H1 (cell line): ENCODE measurements around the gene SQOR. TPM values are rescaled to one million over a fixed set of nuclear protein-coding genes. Genes with fewer than 3 reads are reported as not detected.

Experiments
- CTCF ChIA-PET: fragments of 300-600 bp; sonication (Branson Sonifier 250); formaldehyde crosslinking; loops from one replicate; lab custom pipeline; 2021; ENCODE audit not compliant: partially characterized antibody; lab: Charles Lee
- POLR2A ChIA-PET: fragments of 300-600 bp; sonication (Branson Sonifier 250); formaldehyde crosslinking; loops from one replicate; lab custom pipeline; 2021; ENCODE audit warnings: inconsistent platforms; ENCODE audit not compliant: partially characterized antibody; lab: Charles Lee
- DNase-seq, 2 experiments: peaks; one replicate each; pipeline versions ENCODE4 v3.0.0 to v3.0.0-alpha.2; 2010 to 2022; ENCODE audit warnings: low spot score in 2 of 2, low read depth in 1 of 2, mixed read lengths in 1 of 2
- FAIRE-seq: peaks from 2 replicates; lab custom pipeline; 2011; peaks lifted over from hg19 to GRCh38; lab: Jason Lieb, UNC
- H2AFZ ChIP-seq: 2 replicates; pipeline ENCODE4 v1.8.1; 2012; ENCODE audit warnings: low read length, inconsistent platforms
- H2AK5ac ChIP-seq: 2 replicates; pipeline ENCODE4 v1.6.1; 2013; ENCODE audit warnings: low read depth, low read length
- H2BK120ac ChIP-seq: replicated peaks from 2 replicates; pipeline ENCODE3; 2013; ENCODE audit warnings: low read depth, low read length, inconsistent platforms
- H2BK12ac ChIP-seq: 2 replicates; pipeline ENCODE4 v1.6.1; 2013; ENCODE audit warnings: low read depth, low read length
- H2BK15ac ChIP-seq: 2 replicates; pipeline ENCODE4 v1.6.1; 2013; ENCODE audit warnings: low read length
- H2BK20ac ChIP-seq: 2 replicates; pipeline ENCODE4 v1.6.1; 2013; ENCODE audit warnings: low read length
- H2BK5ac ChIP-seq: 2 replicates; pipeline ENCODE4 v1.6.1; 2013; ENCODE audit warnings: low read depth, low read length
- H3K14ac ChIP-seq: 2 replicates; pipeline ENCODE4 v1.6.1; 2013; ENCODE audit warnings: inconsistent platforms; ENCODE audit not compliant: insufficient read length
- H3K18ac ChIP-seq: 2 replicates; pipeline ENCODE4 v1.6.1; 2013; ENCODE audit warnings: low read length; ENCODE audit errors: extremely low read depth
- H3K23ac ChIP-seq: 2 replicates; pipeline ENCODE4 v1.6.1; 2013; ENCODE audit warnings: inconsistent platforms; ENCODE audit not compliant: insufficient read length
- H3K23me2 ChIP-seq: 2 replicates; pipeline ENCODE4 v1.6.1; 2013; ENCODE audit warnings: low read depth, low read length
- H3K27ac ChIP-seq: 2 replicates; pipeline ENCODE4 v1.6.1; 2011; ENCODE audit warnings: low read depth, low read length, inconsistent platforms
- H3K27me3 ChIP-seq, 4 experiments: replicated peaks in 1 of 4; 1 replicate in 1 of 4; 2 replicates in 3 of 4; pipeline versions ENCODE4 v1.6.1 to v1.8.1; 2011 to 2013; ENCODE audit warnings: low read length in 3 of 4, mild to moderate bottlenecking in 3 of 4, inconsistent platforms in 2 of 4, mixed read lengths in 2 of 4, moderate library complexity in 1 of 4; ENCODE audit not compliant: control insufficient read depth in 3 of 4, insufficient read depth in 3 of 4; ENCODE audit errors: extremely low read depth in 1 of 4
- H3K36me3 ChIP-seq, 4 experiments: 2 replicates each; pipeline versions ENCODE4 v1.6.1 to v1.8.1; 2011 to 2013; ENCODE audit warnings: mild to moderate bottlenecking in 4 of 4, low read length in 3 of 4, moderate library complexity in 2 of 4, control low read depth in 1 of 4, inconsistent platforms in 1 of 4; ENCODE audit not compliant: insufficient read depth in 4 of 4, control insufficient read depth in 2 of 4
- H3K4ac ChIP-seq: replicated peaks from 2 replicates; pipeline ENCODE3; 2013; ENCODE audit warnings: low read length, low read depth, mixed read lengths, inconsistent platforms; ENCODE audit not compliant: insufficient read length
- H3K4me1 ChIP-seq, 4 experiments: replicated peaks in 1 of 4; 1 replicate in 1 of 4; 2 replicates in 3 of 4; pipeline versions ENCODE4 v1.6.1 to v1.8.1; 2011 to 2013; ENCODE audit warnings: low read length in 3 of 4, inconsistent platforms in 2 of 4, mixed read lengths in 1 of 4; ENCODE audit not compliant: insufficient read depth in 4 of 4, control insufficient read depth in 3 of 4
- H3K4me2 ChIP-seq, 2 experiments: 2 replicates each; pipeline versions ENCODE4 v1.6.1 to v1.8.1; 2011 to 2013; ENCODE audit warnings: low read depth in 2 of 2, low read length in 2 of 2, control low read depth in 1 of 2, inconsistent platforms in 1 of 2, mild to moderate bottlenecking in 1 of 2; ENCODE audit not compliant: insufficient read depth in 1 of 2
- H3K4me3 ChIP-seq, 4 experiments: fragments of 200-600, 300-600 bp in 1 of 4; sonication (generic), shearing (Covaris generic), sonication (Bioruptor Twin) in 1 of 4; 2 replicates each; pipeline versions ENCODE4 v1.5.1 to v1.8.1; 2011 to 2016; ENCODE audit warnings: low read length in 4 of 4, low read depth in 3 of 4, control low read depth in 2 of 4, inconsistent platforms in 2 of 4, mild to moderate bottlenecking in 2 of 4, mixed read lengths in 1 of 4, moderate library complexity in 1 of 4; ENCODE audit not compliant: insufficient read depth in 2 of 4; ENCODE audit errors: extremely low read depth in 1 of 4
- H3K56ac ChIP-seq: replicated peaks from 2 replicates; pipeline ENCODE3; 2013; ENCODE audit warnings: low read depth, mild to moderate bottlenecking, mixed read lengths, low read length, inconsistent platforms; ENCODE audit not compliant: insufficient read length
- H3K79me1 ChIP-seq: 2 replicates; pipeline ENCODE4 v1.6.1; 2013; ENCODE audit warnings: low read depth, low read length, control low read depth
- H3K79me2 ChIP-seq, 2 experiments: 2 replicates each; pipeline versions ENCODE4 v1.6.1 to v1.8.1; 2012 to 2013; ENCODE audit warnings: low read length in 2 of 2, mild to moderate bottlenecking in 2 of 2, inconsistent platforms in 1 of 2; ENCODE audit not compliant: insufficient read depth in 2 of 2, control insufficient read depth in 1 of 2
- H3K9ac ChIP-seq, 4 experiments: replicated peaks in 1 of 4; 1 replicate in 1 of 4; 2 replicates in 3 of 4; pipeline versions ENCODE4 v1.6.1 to v1.8.1; 2011 to 2013; ENCODE audit warnings: low read depth in 3 of 4, low read length in 3 of 4, control low read depth in 2 of 4, mild to moderate bottlenecking in 2 of 4, moderate library complexity in 2 of 4, inconsistent platforms in 1 of 4; ENCODE audit errors: extremely low read depth in 1 of 4
- H3K9me3 ChIP-seq, 2 experiments: 2 replicates each; pipeline versions ENCODE4 v1.6.1 to v1.8.1; 2012 to 2013; ENCODE audit warnings: mild to moderate bottlenecking in 2 of 2, moderate library complexity in 2 of 2, control low read depth in 1 of 2, inconsistent platforms in 1 of 2, low read depth in 1 of 2, low read length in 1 of 2, mixed read lengths in 1 of 2; ENCODE audit not compliant: insufficient read depth in 2 of 2
- H4K20me1 ChIP-seq, 2 experiments: replicated peaks in 1 of 2; 2 replicates each; pipeline versions ENCODE3 to v1.8.1; 2011 to 2013; ENCODE audit warnings: inconsistent platforms in 2 of 2, low read length in 2 of 2, mild to moderate bottlenecking in 1 of 2; ENCODE audit not compliant: insufficient read depth in 2 of 2, control insufficient read depth in 1 of 2
- H4K5ac ChIP-seq: 2 replicates; pipeline ENCODE4 v1.6.1; 2013; ENCODE audit warnings: low read length, low read depth, mixed read lengths, inconsistent platforms; ENCODE audit not compliant: insufficient read length
- H4K8ac ChIP-seq: 2 replicates; pipeline ENCODE4 v1.8.0; 2013; ENCODE audit warnings: mild to moderate bottlenecking, moderate library complexity, low read length, inconsistent platforms; ENCODE audit not compliant: insufficient read depth; ENCODE audit errors: extremely low read depth
- H4K91ac ChIP-seq: replicated peaks from 2 replicates; pipeline ENCODE3; 2013; ENCODE audit warnings: low read length, mixed read lengths, inconsistent platforms; ENCODE audit not compliant: insufficient read length
- TEAD4 ChIP-seq: IDR thresholded peaks from 2 replicates; pipeline ENCODE4 v1.6.1; 2012; ENCODE audit warnings: low read depth, low read length, inconsistent platforms, mixed read lengths
- whole genome bisulfite sequencing, 2 experiments: shearing (Covaris generic) in 1 of 2; methylation state at CpG; one replicate each; pipeline versions ENCODE4 v1.1.6 to v1.1.7; 2013 to 2015; ENCODE audit warnings: low lambda C conversion rate in 2 of 2, mixed read lengths in 2 of 2, inconsistent platforms in 1 of 2, low coverage in 1 of 2, missing lambda C conversion rate in 1 of 2; ENCODE audit not compliant: insufficient replicate concordance in 2 of 2, insufficient coverage in 1 of 2, insufficient read length in 1 of 2; ENCODE audit errors: extremely low coverage in 1 of 2, missing lambda C conversion rate in 1 of 2; 5-methylcytosine and 5-hydroxymethylcytosine counted together
- polyA plus RNA-seq, 7 experiments: library from polyadenylated mRNA; depleted of rRNA in 3 of 7; stranded (reverse) in 5 of 7; unstranded in 2 of 7; fragments of >200 nt in 5 of 7; fragments of 200-250 nt in 2 of 7; gene quantifications; 1 replicate in 5 of 7; 2 replicates in 1 of 7; 4 replicates in 1 of 7; pipeline versions ENCODE4 v1.2.1 to v1.2.3, GENCODE V29; 2011 to 2013; ENCODE audit warnings: missing spikeins in 2 of 7, mixed read lengths in 2 of 7
- total RNA-seq: library from RNA; stranded (reverse); fragmentation: NEBNext Ultra II Directional; extraction: Animal tissue kit (Norgen Biotek cat#: 25700); gene quantifications from 2 replicates; pipeline ENCODE4 v1.2.1, GENCODE V29; 2021
- TF ChIP-seq, protein P1 (sequence below), 3 experiments: IDR thresholded peaks; 1 replicate in 2 of 3; 2 replicates in 1 of 3; pipeline versions ENCODE4 v1.5.1 to v1.6.1; 2011; ENCODE audit warnings: low read length in 3 of 3, mild to moderate bottlenecking in 3 of 3, inconsistent platforms in 2 of 3, low read depth in 1 of 3, moderate library complexity in 1 of 3; ENCODE audit not compliant: insufficient read depth in 1 of 3; ENCODE audit errors: control extremely low read depth in 1 of 3

The SQOR gene
- total and polyA plus RNA-seq, 2 of the 8 experiments (the other 6 are each of a cell fraction or from before 2014, with no cell fraction given), result 0.20 to 0.22 TPM

DNA sequence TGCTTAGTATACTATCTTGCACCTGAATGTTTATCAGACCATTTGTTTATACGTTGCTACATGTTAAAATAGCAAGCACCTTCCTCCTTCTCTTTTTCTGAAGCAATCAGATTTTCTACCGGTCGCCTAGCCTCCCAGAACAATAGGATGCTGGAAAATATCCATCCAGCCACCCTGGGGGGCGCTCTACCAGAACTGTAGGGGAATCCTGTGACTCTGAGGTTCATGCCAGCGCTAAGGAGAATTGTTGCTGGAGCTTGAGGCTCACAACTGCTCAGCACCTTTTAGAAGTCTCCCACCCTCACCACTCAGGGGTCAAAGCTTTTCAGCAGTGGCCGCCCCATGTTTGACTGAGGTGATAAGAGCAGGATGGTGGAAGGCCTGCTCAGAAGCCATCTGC, 27.5 kb downstream of the SQOR start:
- Histone ChIP-seq H3K23me2 (no peaks in the 10 kb centered on the region), H3K4me3 (no peak overlapping the region), H2BK15ac (no peak overlapping the region), H3K9me3 (0 out of 4 replicates have a peak, but pooled peaks cover 0 to 2% of the 10 kb centered on the region in 2 experiments), H3K27me3 (no peaks in the 10 kb centered on the region; a peak in 1 of 7 replicates), H3K27ac (no peak overlapping the region), H3K4ac (no peak overlapping the region), H2BK12ac (no peak overlapping the region), H2AFZ (peak overlapping the region; percentile 55), H2AK5ac (no peak overlapping the region), H3K79me1 (no peaks in the 10 kb centered on the region), H4K5ac (no peak overlapping the region), H3K79me2 (no peaks in the 10 kb centered on the region), H3K56ac (no peak overlapping the region), H2BK20ac (no peak overlapping the region), H3K4me1 (peaks cover 0 to 3% (median 0%) of the 10 kb centered on the region in 4 experiments; a peak in 2 of 7 replicates), H2BK120ac (no peak overlapping the region), H3K14ac (no peak overlapping the region), H3K36me3 (no peaks in the 10 kb centered on the region), H3K23ac (no peak overlapping the region), H3K4me2 (no peak overlapping the region), H3K9ac (no peak overlapping the region), H4K20me1 (peaks cover 0 to 2% of the 10 kb centered on the region in 2 experiments), H2BK5ac (no peak overlapping the region; the same call in 1 of the 2 replicates), H4K91ac (no peak overlapping the region), H3K18ac (no peak overlapping the region), H4K8ac (no peak overlapping the region)
- POLR2A ChIA-PET, result no interaction called here
- FAIRE-seq, result no peak
- CTCF ChIA-PET, result interaction anchor here (0.6 to 9.9 kb wide), 10 partner anchors 8 to 250 kb away, joined by 3 to 103 read pairs (median 7); no protein-coding TSS in a partner anchor
- TF ChIP-seq, protein P1, sequence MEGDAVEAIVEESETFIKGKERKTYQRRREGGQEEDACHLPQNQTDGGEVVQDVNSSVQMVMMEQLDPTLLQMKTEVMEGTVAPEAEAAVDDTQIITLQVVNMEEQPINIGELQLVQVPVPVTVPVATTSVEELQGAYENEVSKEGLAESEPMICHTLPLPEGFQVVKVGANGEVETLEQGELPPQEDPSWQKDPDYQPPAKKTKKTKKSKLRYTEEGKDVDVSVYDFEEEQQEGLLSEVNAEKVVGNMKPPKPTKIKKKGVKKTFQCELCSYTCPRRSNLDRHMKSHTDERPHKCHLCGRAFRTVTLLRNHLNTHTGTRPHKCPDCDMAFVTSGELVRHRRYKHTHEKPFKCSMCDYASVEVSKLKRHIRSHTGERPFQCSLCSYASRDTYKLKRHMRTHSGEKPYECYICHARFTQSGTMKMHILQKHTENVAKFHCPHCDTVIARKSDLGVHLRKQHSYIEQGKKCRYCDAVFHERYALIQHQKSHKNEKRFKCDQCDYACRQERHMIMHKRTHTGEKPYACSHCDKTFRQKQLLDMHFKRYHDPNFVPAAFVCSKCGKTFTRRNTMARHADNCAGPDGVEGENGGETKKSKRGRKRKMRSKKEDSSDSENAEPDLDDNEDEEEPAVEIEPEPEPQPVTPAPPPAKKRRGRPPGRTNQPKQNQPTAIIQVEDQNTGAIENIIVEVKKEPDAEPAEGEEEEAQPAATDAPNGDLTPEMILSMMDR (IDR thresholded peaks at IDR 0.05; ENCODE audit: control extremely low read depth in 1 of 3, insufficient read depth in 1 of 3, low read depth in 1 of 3, low read length in 3 of 3), result peak; percentile 46 to 64 (median 48)
- no peak for TF ChIP-seq TEAD4
- peak in 1 of 2 experiments; percentile 55 for DNase-seq
- WGBS, 2 experiments, result 50% methylated on average over 6 of the region's 6 CpGs; no CpG with 5 or more reads in 1 of the 2 experiments
